K562 (cell line): ENCODE data around the gene MMAB.

Experiments used
- CTCF ChIP-seq, 3 experiments: IDR thresholded peaks in 2 of 3; conservative IDR thresholded peaks in 1 of 3; 2 replicates each; pipeline ENCODE4 v1.5.1; 2011 to 2012; ENCODE audit warnings: low read length in 3 of 3, mild to moderate bottlenecking in 3 of 3, control low read depth in 2 of 3, improper control_type of control experiment in 1 of 3, inconsistent platforms in 1 of 3, low read depth in 1 of 3, mixed read lengths in 1 of 3, moderate library complexity in 1 of 3; ENCODE audit not compliant: insufficient read depth in 2 of 3
- FOXA1 ChIP-seq: fragments of 450-650 bp; IDR thresholded peaks from 2 replicates; pipeline ENCODE4 v1.6.1; 2016; ENCODE audit warnings: mild to moderate bottlenecking, borderline replicate concordance
- HNRNPK ChIP-seq: fragments of 200-400 bp; formaldehyde crosslinking; IDR thresholded peaks from one replicate; pipeline ENCODE4 v1.6.1; 2018; ENCODE audit warnings: mild to moderate bottlenecking, low read depth, low read length; ENCODE audit not compliant: poor library complexity, severe bottlenecking
- MYC ChIP-seq, 2 experiments: fragments of 250-450 bp in 1 of 2; sonication (Bioruptor Pico) in 1 of 2; IDR thresholded peaks; 2 replicates each; pipeline versions ENCODE4 v1.5.1 to v1.6.1; 2012 to 2021; ENCODE audit warnings: low read depth in 2 of 2, borderline replicate concordance in 1 of 2, improper control_type of control experiment in 1 of 2, low read length in 1 of 2, mild to moderate bottlenecking in 1 of 2, moderate library complexity in 1 of 2
- POLR3A ChIP-seq: IDR thresholded peaks from 2 replicates; pipeline ENCODE4 v1.6.1; 2011; ENCODE audit warnings: borderline replicate concordance, mild to moderate bottlenecking, moderate library complexity; ENCODE audit not compliant: insufficient read length, insufficient read depth; ENCODE audit errors: extremely low read depth
- SMC3 ChIP-seq: conservative IDR thresholded peaks from 2 replicates; pipeline ENCODE4 v1.6.1; 2011; ENCODE audit warnings: low read depth, low read length, improper control_type of control experiment; ENCODE audit not compliant: insufficient read depth
- ZFP30 ChIP-seq: fragments of 250-450 bp; sonication (Bioruptor Pico); IDR thresholded peaks from 2 replicates; pipeline ENCODE4 v1.8.0; 2022; ENCODE audit warnings: moderate library complexity, mild to moderate bottlenecking, inconsistent platforms, borderline replicate concordance
- ZNF217 ChIP-seq: sonication (generic); formaldehyde crosslinking; IDR thresholded peaks from 2 replicates; pipeline ENCODE4 v1.8.0; 2022; ENCODE audit warnings: mild to moderate bottlenecking, missing genetic modification reagents
- TF ChIP-seq, protein P1 (sequence below): sonication (generic); formaldehyde crosslinking; IDR thresholded peaks from 2 replicates; pipeline ENCODE4 v1.8.1; 2023; ENCODE audit warnings: mild to moderate bottlenecking, missing genetic modification reagents

DNA sequence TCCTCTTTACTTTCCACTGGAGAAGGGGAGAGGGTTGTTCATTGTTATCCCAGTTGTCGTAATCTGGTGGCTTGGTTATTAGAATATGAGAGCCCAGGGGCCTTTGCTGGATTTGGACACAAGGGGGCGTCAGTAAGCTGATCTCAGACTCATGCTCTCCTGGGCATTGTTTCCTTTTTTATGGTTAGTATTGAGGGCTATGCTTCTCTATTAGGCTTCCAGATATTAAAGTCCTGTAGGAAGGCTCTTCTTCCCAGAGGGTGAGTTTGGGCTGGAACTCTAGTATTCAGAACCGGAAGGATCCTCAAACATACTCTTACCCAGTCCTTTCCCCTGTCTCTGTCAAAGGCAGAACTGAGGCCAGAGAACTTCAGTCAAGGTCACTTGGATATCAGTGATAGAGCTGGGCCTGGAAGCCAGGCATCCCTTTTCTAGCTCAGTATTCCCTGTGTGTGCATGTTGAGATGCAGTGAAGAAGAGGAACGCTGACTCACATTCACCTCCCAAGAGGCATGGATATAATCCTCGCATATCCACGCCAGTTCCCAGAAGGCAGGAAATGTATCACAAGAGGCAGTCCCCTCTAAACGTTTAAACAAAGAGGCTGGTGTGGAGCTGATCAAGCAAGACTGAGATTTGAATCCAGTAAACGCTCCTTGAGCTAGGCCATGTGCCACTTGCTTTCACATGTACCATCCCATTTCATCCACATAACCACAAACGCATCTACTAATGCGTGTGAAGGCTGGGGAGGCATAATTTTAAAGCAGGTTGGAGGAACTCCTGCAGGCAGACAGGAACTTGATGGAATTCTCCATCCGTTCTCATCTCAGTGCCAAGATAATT, 54.3 kb downstream of the MMAB start:
- TF ChIP-seq CTCF (IDR thresholded peaks at IDR 0.05 in 2 of 3, conservative IDR thresholded peaks at IDR 0.05 in 1 of 3; ENCODE audit: insufficient read depth in 2 of 3, low read depth in 1 of 3, low read length in 3 of 3) (peak; percentile 78 to 88 (median 82)), POLR3A (no peak), HNRNPK (no peak), SMC3 (peak; percentile 78), ZNF217 (no peak), ZFP30 (no peak), MYC (IDR thresholded peaks at IDR 0.05; ENCODE audit: low read depth, low read length) (no peak), MYC (CRISPR knock-in tag; IDR thresholded peaks at IDR 0.05; ENCODE audit: borderline replicate concordance, low read depth) (no peak), FOXA1 (no peak)
- TF ChIP-seq, protein P1, sequence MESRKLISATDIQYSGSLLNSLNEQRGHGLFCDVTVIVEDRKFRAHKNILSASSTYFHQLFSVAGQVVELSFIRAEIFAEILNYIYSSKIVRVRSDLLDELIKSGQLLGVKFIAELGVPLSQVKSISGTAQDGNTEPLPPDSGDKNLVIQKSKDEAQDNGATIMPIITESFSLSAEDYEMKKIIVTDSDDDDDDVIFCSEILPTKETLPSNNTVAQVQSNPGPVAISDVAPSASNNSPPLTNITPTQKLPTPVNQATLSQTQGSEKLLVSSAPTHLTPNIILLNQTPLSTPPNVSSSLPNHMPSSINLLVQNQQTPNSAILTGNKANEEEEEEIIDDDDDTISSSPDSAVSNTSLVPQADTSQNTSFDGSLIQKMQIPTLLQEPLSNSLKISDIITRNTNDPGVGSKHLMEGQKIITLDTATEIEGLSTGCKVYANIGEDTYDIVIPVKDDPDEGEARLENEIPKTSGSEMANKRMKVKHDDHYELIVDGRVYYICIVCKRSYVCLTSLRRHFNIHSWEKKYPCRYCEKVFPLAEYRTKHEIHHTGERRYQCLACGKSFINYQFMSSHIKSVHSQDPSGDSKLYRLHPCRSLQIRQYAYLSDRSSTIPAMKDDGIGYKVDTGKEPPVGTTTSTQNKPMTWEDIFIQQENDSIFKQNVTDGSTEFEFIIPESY (CRISPR knock-in tag), result no peak
